Ovary (tissue), 3 donors: ENCODE results near the gene JPH3.

Experiments
- CTCF ChIP-seq, 3 donors: fragments of 450-650 bp in 2 of 3; fragments of 200-600 bp in 1 of 3; IDR thresholded peaks; one replicate each; pipeline versions ENCODE4 v1.5.1 to v1.8.0; 2016 to 2022; ENCODE audit warnings: antibody characterized with exemption in 3 of 3, mild to moderate bottlenecking in 1 of 3
- POLR2A ChIP-seq: fragments of 450-650 bp; IDR thresholded peaks from one replicate; pipeline ENCODE4 v1.6.1; 2017; ENCODE audit warnings: antibody characterized with exemption, mild to moderate bottlenecking, moderate library complexity
- donor health status: DM: no; HTN: no; CAD: no.

DNA sequence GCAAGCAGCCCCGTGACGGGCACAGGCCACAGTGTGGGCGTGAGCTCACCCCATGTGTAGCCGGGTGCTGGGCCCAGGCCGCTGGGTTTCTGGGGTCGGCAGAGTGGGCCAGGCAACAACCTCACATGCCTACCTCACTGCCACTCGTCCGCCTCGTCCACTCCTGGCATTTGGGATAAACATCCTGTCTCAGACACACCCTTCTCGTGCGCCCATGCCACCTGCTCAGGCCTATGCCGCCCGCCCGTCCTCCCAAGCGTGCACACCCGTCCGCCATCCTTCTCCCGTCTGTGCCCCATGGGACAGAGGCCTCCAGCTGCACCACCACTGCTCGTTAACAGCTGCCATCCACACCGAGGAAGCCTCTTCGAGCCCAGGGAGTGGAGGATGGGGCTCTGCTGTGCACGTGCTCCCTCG is 99.2 kb downstream of the JPH3 start:
- TF ChIP-seq POLR2A (no peak), CTCF (IDR thresholded peaks at IDR 0.05) (no peak)
